Muscle layer of duodenum (tissue), 2 donors: ENCODE data around the gene DIP2C.

Experiments
- H3K27ac ChIP-seq: one replicate; pipeline ENCODE4 v1.7.0; 2013; ENCODE audit warnings: mild to moderate bottlenecking, low read length
- H3K27me3 ChIP-seq: one replicate; pipeline ENCODE4 v1.7.0; 2013; ENCODE audit warnings: low read depth, mild to moderate bottlenecking, control low read depth, low read length
- H3K36me3 ChIP-seq, 2 donors: one replicate each; pipeline ENCODE4 v1.7.0; 2013; ENCODE audit warnings: low read length in 2 of 2, control low read depth in 1 of 2, mild to moderate bottlenecking in 1 of 2; ENCODE audit not compliant: insufficient read depth in 2 of 2, control insufficient read depth in 1 of 2
- H3K4me1 ChIP-seq, 2 donors: one replicate each; pipeline ENCODE4 v1.7.0; 2013; ENCODE audit warnings: low read length in 2 of 2, mild to moderate bottlenecking in 2 of 2, control low read depth in 1 of 2, moderate library complexity in 1 of 2; ENCODE audit not compliant: insufficient read depth in 2 of 2, control insufficient read depth in 1 of 2
- H3K4me3 ChIP-seq, 2 donors: one replicate each; pipeline ENCODE4 v1.7.0; 2013; ENCODE audit warnings: low read length in 2 of 2, low read depth in 1 of 2, mild to moderate bottlenecking in 1 of 2
- H3K9me3 ChIP-seq, 2 donors: one replicate each; pipeline ENCODE4 v1.7.0; 2013; ENCODE audit warnings: low read length in 2 of 2, control low read depth in 1 of 2, mild to moderate bottlenecking in 1 of 2; ENCODE audit not compliant: control insufficient read depth in 1 of 2
- donor health status: healthy.

DIP2C gene

DNA sequence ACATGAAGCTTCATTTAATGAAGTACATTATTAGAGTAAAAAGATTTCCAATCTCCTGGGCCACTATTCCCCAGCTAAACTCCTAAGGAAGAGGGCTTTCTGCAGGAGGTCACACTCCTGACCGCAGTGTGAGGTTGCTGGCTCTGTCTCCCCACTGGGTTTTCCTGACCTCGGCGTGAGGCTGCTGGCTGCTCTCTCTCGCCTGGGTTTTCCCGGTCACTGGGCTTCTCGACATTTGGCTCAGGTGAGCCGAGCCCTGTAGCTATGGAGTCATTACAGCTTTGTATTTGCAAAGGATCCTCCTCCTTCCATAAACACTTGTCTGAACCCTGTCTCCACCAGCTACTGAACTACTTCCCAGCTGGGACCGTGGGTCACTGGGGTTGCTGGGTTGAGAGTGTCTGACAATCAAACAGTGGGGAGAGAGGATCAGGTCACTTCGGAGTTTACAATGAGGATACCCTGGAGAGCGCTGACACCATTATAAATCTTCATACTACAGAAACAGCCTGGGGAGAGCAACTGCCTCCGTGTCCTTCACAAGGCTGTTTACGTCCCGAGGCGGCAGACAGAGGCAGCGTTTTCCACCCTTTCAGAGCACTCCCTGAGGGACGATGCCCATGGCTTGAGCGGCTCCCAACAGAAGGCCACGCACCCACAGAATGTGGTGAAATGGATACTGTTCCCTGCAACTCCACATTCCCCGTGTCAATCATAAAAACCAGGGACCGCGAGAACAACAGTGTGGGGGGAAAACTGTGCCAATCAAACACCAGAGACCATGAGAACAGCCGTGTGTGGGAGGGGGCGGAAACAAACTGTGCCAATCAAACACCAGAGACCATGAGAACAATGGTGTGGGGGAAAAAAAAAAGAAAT lies 328.0 kb downstream of the DIP2C start:
- H3K4me1 ChIP-seq = peaks cover 0 to 6% of the 10 kb centered on the region in 2 donors
- H3K27ac ChIP-seq = no peak overlapping the region
- H3K36me3 ChIP-seq = peaks cover 50 to 86% of the 10 kb centered on the region in 2 donors
- H3K27me3 ChIP-seq = no peaks in the 10 kb centered on the region
- no peak overlapping the region for H3K4me3 ChIP-seq
- no peaks in the 10 kb centered on the region for H3K9me3 ChIP-seq

DNA sequence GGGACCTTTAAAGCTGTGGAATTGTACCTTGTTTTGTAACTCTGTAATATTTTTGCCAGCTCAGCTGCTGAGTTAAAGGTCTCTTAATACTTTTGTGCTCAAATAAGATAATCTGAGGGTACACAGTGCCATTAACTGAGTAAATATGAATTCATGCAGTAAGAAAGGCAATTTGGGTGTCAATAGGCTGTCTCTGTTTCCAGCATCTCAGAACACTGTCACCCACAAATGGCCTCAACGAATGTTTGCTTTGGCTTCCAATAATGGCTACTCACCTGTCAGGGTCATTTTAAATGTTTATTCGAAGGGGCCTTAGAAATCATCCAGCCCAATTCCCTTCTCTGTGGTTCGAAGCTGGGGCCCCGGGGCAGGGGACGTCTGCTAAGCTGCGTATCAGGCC lies 328.8 kb downstream of the DIP2C start:
- H3K27ac ChIP-seq = no peak overlapping the region
- H3K36me3 ChIP-seq = peaks cover 51 to 86% of the 10 kb centered on the region in 2 donors
- peaks cover 0 to 6% of the 10 kb centered on the region in 2 donors for H3K4me1 ChIP-seq
- H3K27me3 ChIP-seq = no peaks in the 10 kb centered on the region
- no peak overlapping the region for H3K4me3 ChIP-seq
- no peaks in the 10 kb centered on the region for H3K9me3 ChIP-seq

DNA sequence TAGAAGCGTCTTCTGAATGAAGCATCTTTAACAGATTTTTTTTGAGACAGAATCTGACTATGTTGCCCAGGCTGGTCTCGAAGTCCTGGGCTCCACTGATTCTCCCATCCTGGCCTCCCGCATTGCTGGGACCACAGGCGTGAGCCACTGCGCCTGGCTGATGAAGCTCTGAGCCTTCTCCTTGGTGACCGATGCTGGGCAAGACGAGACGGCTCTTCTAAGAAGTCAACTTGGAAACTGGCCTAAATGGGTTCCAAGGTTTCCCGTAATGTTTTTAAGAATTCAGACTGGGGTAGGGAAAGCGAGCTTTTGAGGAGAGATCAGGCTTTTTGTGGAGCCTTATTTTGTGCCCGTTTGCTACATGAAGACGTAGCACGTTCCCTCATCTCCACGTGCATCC lies 329.7 kb downstream of the DIP2C start:
- no peaks in the 10 kb centered on the region for H3K27me3 ChIP-seq
- no peak overlapping the region for H3K4me3 ChIP-seq
- H3K4me1 ChIP-seq = peaks cover 0 to 6% of the 10 kb centered on the region in 2 donors
- no peaks in the 10 kb centered on the region for H3K9me3 ChIP-seq
- peaks cover 45 to 86% of the 10 kb centered on the region in 2 donors for H3K36me3 ChIP-seq
- no peak overlapping the region for H3K27ac ChIP-seq

DNA sequence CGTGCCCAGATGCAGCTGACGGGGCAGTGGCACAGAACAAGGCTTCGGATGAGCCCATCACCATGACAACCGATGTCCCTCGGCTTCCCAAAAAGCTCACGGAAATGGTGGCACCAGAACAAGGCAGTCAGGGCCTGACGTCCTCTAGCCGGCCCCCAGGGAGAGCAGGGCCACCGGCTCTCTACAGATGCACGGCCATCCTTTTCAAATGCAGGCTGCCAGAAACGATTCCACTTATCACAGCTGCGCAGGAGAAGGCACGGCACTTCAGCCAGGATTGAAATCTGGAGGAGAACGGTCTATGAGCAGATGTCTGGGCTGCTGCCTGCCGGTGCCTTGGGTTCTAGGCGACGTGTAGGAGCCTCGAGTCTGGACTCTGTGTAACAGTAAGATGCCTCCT lies 330.4 kb downstream of the DIP2C start:
- Histone ChIP-seq H3K4me1 (peaks cover 0 to 6% of the 10 kb centered on the region in 2 donors), H3K9me3 (no peaks in the 10 kb centered on the region), H3K27me3 (no peaks in the 10 kb centered on the region), H3K4me3 (no peak overlapping the region), H3K27ac (no peak overlapping the region), H3K36me3 (peaks cover 38 to 86% of the 10 kb centered on the region in 2 donors)

DNA sequence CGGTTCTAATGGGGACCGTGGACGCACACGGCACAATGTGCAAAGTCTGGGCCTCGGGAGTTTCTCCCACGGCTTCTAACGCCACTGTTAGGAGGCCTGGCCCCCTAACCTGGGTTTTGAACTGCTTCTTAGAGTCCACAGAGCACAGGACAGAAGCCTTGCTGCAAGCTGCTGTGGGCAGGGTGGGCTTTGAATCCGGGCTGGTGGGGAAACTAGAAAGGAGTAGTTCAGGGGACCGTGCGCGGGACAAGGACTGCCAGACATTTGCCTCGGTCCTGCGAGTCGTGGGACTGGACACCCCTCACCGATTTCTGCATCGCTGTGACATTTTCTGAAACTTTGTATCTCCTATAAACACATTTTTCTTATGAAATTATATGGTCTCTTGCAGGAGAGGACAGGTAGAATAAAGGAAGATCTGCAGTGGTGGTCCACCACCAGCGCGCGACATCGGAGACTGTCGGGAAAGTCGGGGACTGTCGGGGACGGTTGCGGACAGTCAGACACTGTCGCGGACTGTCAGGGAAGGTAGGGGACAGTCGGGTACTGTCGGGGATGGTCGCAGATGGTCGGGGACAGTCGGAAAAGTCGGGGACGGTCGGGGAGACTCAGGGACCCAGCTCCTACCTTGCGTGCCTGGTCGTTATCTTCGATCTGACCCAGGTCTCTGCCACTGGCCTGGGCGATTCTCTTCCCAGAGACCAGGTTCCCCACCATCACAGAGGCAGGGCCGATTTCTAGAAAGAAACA lies 332.1 kb downstream of the DIP2C start:
- Histone ChIP-seq H3K27me3 (no peaks in the 10 kb centered on the region), H3K9me3 (no peaks in the 10 kb centered on the region), H3K4me3 (no peak overlapping the region), H3K36me3 (peaks cover 27 to 82% of the 10 kb centered on the region in 2 donors), H3K27ac (no peak overlapping the region), H3K4me1 (peaks cover 0 to 6% of the 10 kb centered on the region in 2 donors)

DNA sequence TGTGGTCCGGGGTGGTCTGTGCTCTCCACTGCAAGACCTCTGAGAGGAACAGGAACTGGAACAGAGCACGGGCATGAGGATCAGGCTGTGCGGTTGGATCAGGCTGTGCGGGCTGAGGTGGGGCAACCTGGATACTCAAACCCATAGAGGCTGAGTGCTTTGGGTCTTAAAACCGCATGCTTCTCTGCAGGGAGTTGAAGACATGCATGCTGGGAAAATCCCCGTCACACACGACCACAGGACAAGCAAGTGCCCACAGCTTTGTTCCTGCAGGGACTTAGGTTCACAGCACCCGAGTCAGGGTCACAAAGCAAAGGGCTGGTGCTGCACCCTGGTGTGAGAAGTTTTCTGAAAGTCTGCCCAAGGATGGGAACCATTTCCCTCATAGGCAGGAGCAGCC lies 333.0 kb downstream of the DIP2C start:
- Histone ChIP-seq H3K27ac (no peak overlapping the region), H3K9me3 (no peaks in the 10 kb centered on the region), H3K4me3 (no peak overlapping the region), H3K27me3 (no peaks in the 10 kb centered on the region), H3K36me3 (peaks cover 20 to 82% of the 10 kb centered on the region in 2 donors), H3K4me1 (peaks cover 0 to 4% of the 10 kb centered on the region in 2 donors)

DNA sequence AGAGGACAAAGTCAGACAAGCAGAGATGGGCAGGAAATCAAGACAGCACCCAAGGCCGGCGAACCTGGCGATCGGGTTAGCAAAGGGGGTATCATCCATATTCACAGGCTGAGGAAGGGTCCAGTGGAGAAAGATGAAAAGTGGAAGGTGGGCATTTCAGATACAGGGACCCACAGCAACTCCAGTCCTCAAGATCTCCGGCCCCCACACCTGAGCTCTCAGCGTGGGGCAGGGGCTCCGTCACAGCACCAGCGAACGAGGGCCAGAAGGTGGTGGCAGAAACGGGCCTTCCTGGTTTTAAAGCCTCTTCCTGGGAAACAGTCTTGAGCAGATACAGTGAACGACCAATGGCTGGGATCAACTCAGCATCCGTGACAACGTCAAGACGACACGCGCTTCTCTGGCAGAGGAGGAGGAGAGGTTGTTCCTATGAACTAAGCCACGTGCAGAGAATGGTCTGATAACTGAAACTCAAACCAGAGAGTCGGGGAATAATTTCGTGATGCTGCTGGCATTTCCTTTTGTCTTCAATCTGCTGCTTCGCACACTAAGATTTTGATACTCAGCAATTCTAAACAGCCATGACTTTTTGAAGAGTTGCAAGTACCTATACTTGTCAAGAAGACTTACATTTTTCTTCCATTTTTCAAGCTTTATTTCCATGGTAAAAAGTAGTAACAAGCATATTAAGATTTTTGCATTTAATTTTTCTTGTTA lies 334.4 kb downstream of the DIP2C start:
- no peak overlapping the region for H3K4me3 ChIP-seq
- no peaks in the 10 kb centered on the region for H3K27me3 ChIP-seq
- no peaks in the 10 kb centered on the region for H3K9me3 ChIP-seq
- H3K27ac ChIP-seq = no peak overlapping the region
- no peaks in the 10 kb centered on the region for H3K4me1 ChIP-seq
- H3K36me3 ChIP-seq = peaks cover 20 to 79% of the 10 kb centered on the region in 2 donors

DNA sequence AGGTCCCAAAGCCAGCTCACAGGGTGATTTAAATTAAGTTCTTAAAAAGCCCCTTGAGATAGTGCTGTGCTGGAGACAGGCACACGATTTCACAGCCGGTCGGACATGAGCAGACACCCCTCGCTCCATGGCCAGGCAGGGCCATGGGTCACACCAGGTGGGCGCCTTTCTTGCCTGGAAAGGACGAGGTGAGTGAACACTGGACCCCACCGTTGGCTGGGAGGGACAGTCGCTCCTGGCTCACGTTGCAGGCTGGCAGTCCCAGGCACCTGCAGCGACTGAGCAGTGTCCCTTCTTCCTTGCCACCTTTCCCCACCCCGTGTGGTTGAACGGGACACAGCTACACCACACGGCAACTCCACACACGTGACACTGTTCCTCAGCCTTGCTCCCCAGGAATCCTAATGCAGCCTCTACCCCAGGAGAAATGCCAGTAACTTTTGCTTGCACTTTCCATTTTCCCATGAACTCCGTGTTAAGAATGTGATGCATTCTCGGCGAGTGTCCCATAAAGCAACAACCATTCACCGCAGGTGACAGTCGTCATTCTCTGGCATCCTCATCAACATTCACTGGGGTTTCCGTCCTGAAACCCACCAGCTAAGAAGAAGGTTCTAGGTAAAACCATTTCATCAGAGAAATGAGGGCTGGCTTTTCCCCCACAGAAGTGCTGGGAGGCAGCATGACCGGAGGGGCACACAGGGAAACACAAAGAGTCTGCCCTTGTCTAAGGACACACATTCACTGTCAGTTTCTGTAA lies 336.8 kb downstream of the DIP2C start:
- no peaks in the 10 kb centered on the region for H3K27me3 ChIP-seq
- H3K9me3 ChIP-seq = no peaks in the 10 kb centered on the region
- peaks cover 25 to 88% of the 10 kb centered on the region in 2 donors for H3K36me3 ChIP-seq
- no peak overlapping the region for H3K27ac ChIP-seq
- H3K4me3 ChIP-seq = no peak overlapping the region
- no peaks in the 10 kb centered on the region for H3K4me1 ChIP-seq

DNA sequence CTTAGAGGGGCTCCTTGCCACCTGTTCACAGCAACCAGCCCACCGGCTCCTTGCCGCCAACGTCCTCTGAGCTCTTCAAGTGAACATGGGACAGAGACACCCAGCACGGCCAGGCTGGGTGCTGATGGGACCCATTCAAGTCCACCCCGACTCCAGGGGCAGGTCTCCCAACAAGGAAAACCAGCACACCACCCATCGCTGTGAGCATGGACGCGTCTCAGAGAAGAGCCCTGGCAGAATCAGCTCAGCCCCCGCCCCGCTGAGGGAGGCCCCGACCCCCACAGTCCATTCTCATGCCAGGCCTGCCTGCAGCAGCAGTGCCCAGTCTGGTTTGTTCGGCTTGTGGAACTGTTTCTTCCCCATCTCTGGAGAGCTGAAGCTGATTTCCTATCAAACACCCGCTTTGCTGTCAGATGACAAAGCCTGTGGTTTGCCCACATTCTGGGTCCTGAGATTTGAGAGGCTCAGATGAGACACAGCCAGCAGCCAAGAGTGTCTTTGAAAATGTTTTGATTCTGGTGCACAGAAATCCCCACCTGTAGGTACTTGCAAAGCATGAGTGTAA lies 337.6 kb downstream of the DIP2C start:
- no peaks in the 10 kb centered on the region for H3K27me3 ChIP-seq
- H3K4me1 ChIP-seq = no peaks in the 10 kb centered on the region
- no peaks in the 10 kb centered on the region for H3K9me3 ChIP-seq
- no peak overlapping the region for H3K4me3 ChIP-seq
- H3K36me3 ChIP-seq = peaks cover 19 to 80% of the 10 kb centered on the region in 2 donors
- no peak overlapping the region for H3K27ac ChIP-seq

DNA sequence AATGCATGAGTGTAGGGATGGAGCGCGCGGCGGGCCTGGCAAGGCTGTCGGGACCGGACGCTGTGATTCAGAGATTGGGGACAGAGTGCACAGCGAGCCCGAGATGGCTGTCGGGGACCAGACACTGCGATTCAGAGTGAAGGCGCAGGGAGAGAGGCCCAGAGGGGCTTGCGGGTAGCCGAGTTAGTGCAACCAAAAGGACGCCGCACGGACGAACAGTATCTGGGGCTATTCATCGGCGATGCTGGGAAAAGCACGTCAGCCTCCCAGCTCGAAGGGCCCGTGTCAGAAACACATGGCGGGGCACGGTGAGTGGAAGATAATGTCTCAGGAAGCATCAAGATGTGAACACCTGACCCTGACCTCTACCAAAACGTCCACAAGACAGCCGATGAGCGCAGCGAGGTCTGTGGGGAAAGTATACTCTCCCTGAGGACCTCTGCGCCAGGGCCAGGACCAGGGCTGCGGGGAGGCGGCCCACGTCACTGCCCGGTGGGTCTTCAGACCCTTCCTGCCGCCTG lies 338.4 kb downstream of the DIP2C start:
- H3K27ac ChIP-seq = no peak overlapping the region
- H3K9me3 ChIP-seq = no peaks in the 10 kb centered on the region
- no peak overlapping the region for H3K4me3 ChIP-seq
- H3K36me3 ChIP-seq = peaks cover 11 to 72% of the 10 kb centered on the region in 2 donors
- H3K4me1 ChIP-seq = no peaks in the 10 kb centered on the region
- H3K27me3 ChIP-seq = no peaks in the 10 kb centered on the region
